HepG2 (cell line): ENCODE results near the gene IL18R1. TPM values are rescaled to one million over a fixed set of nuclear protein-coding genes. Genes with fewer than 3 reads are reported as not detected.

ENCODE experiments used
- ATAC-seq: fragments of 200-7000 bp; cut with Tn5 transposase; 3 replicates; pipeline ENCODE4 v1.9.1; 2020; ENCODE audit warnings: mild to moderate bottlenecking, moderate library complexity
- BruUV-seq: library from RNA; stranded (reverse); fragments of 400-500 nt; replicated peaks from 2 replicates; lab custom pipeline; 2021; lab: Mats Ljungman, UMichigan
- CTCF ChIA-PET: fragments of 300-600 bp; formaldehyde crosslinking; extraction: SDS; loops from one replicate; lab custom pipeline; 2021; ENCODE audit warnings: low total read pairs, inconsistent platforms, low intra/inter-chr PET ratio; lab: Yijun Ruan, JAX
- POLR2A ChIA-PET: fragments of 350-600 bp; sonication (Branson Sonifier 250); formaldehyde crosslinking; loops from one replicate; lab custom pipeline; 2020; ENCODE audit warnings: antibody characterized with exemption, inconsistent platforms; lab: Yijun Ruan, JAX
- DNase-seq: peaks from one replicate; pipeline ENCODE4 v3.0.0-alpha.2; 2015; ENCODE audit warnings: low spot score
- FAIRE-seq: peaks from 3 replicates; lab custom pipeline; 2011; peaks lifted over from hg19 to GRCh38; lab: Jason Lieb, UNC
- H2AFZ ChIP-seq: one replicate; pipeline ENCODE4 v1.6.1; 2011; ENCODE audit warnings: low read length, inconsistent platforms
- H3K27ac ChIP-seq: fragments of 300-600 bp; 3 replicates; pipeline ENCODE4 v1.8.0; 2011; ENCODE audit warnings: mixed run types, mild to moderate bottlenecking, mixed read lengths, low read length, inconsistent platforms; ENCODE audit not compliant: insufficient read depth; ENCODE audit errors: extremely low read length
- H3K27me3 ChIP-seq, 2 experiments: fragments of 200-600 bp in 1 of 2; 2 replicates in 1 of 2; 3 replicates in 1 of 2; pipeline versions ENCODE4 v1.6.0 to v1.8.0; 2011; ENCODE audit warnings: low read length in 2 of 2, mild to moderate bottlenecking in 2 of 2, moderate library complexity in 2 of 2, inconsistent platforms in 1 of 2; ENCODE audit not compliant: insufficient read depth in 2 of 2, control insufficient read depth in 1 of 2
- H3K36me3 ChIP-seq, 2 experiments: fragments of 200-600 bp in 1 of 2; replicated peaks in 1 of 2; 2 replicates in 1 of 2; 3 replicates in 1 of 2; pipeline versions ENCODE4 v1.5.1 to v1.8.0; 2011; ENCODE audit warnings: low read length in 2 of 2, inconsistent platforms in 1 of 2; ENCODE audit not compliant: insufficient read depth in 2 of 2, control insufficient read depth in 1 of 2
- H3K4me1 ChIP-seq: 2 replicates; pipeline ENCODE4 v1.5.1; 2012; ENCODE audit warnings: low read length, inconsistent platforms; ENCODE audit not compliant: insufficient read depth
- H3K4me2 ChIP-seq: 2 replicates; pipeline ENCODE4 v1.6.0; 2011; ENCODE audit warnings: low read depth, low read length, inconsistent platforms
- H3K4me3 ChIP-seq, 3 experiments: fragments of 200-600 bp in 1 of 3; sonication (generic), shearing (Covaris generic) in 1 of 3; replicated peaks in 1 of 3; 2 replicates each; pipeline ENCODE4 v1.5.1; 2011 to 2016; ENCODE audit warnings: low read length in 3 of 3, inconsistent platforms in 2 of 3, low read depth in 2 of 3, mild to moderate bottlenecking in 2 of 3, control low read depth in 1 of 3, mixed read lengths in 1 of 3; ENCODE audit not compliant: insufficient read depth in 1 of 3
- H3K79me2 ChIP-seq: one replicate; pipeline ENCODE4 v1.6.1; 2011; ENCODE audit warnings: low read length, inconsistent platforms; ENCODE audit not compliant: insufficient read depth
- H3K9ac ChIP-seq: 2 replicates; pipeline ENCODE4 v1.6.0; 2011; ENCODE audit warnings: mild to moderate bottlenecking, low read depth, low read length, inconsistent platforms; ENCODE audit not compliant: insufficient read depth
- H3K9me3 ChIP-seq: 2 replicates; pipeline ENCODE4 v1.5.1; 2012; ENCODE audit warnings: mild to moderate bottlenecking, low read length
- H4K20me1 ChIP-seq: 2 replicates; pipeline ENCODE4 v1.6.0; 2011; ENCODE audit warnings: inconsistent platforms, mild to moderate bottlenecking, low read length, moderate library complexity; ENCODE audit not compliant: insufficient read depth
- CTCF ChIP-seq: sonication (generic); formaldehyde crosslinking; IDR thresholded peaks from 2 replicates; pipeline ENCODE4 v1.5.0; 2020; ENCODE audit warnings: mild to moderate bottlenecking, missing genetic modification reagents, moderate library complexity
- HNF1A ChIP-seq, 2 experiments: sonication (generic) in 1 of 2; formaldehyde crosslinking in 1 of 2; IDR thresholded peaks; 2 replicates each; pipeline versions ENCODE4 v1.4.0 to v1.6.1; 2016 to 2020; ENCODE audit warnings: borderline replicate concordance in 1 of 2, low read depth in 1 of 2, mild to moderate bottlenecking in 1 of 2, missing genetic modification reagents in 1 of 2
- PBX2 ChIP-seq: IDR thresholded peaks from 2 replicates; pipeline ENCODE4 v1.6.1; 2016; ENCODE audit warnings: control low read depth
- RAD21 ChIP-seq: fragments of 450-650 bp; formaldehyde crosslinking; IDR thresholded peaks from 2 replicates; pipeline ENCODE4 v1.5.0; 2020; ENCODE audit warnings: mild to moderate bottlenecking
- SMC3 ChIP-seq: IDR thresholded peaks from 2 replicates; pipeline ENCODE4 v1.6.1; 2011; ENCODE audit warnings: low read length, improper control_type of control experiment
- STAG1 ChIP-seq: sonication (generic); formaldehyde crosslinking; IDR thresholded peaks from 2 replicates; pipeline ENCODE4 v1.4.0; 2020; ENCODE audit warnings: missing genetic modification reagents
- ZKSCAN8 ChIP-seq: IDR thresholded peaks from 2 replicates; pipeline ENCODE4 v1.6.1; 2016; ENCODE audit warnings: borderline replicate concordance, missing genetic modification reagents, missing compliant biosample characterization
- ZNF138 ChIP-seq: sonication (generic); formaldehyde crosslinking; IDR thresholded peaks from 2 replicates; pipeline ENCODE4 v1.5.0; 2020; ENCODE audit warnings: mild to moderate bottlenecking, low read depth, missing genetic modification reagents
- WGBS: methylation state at CpG from one replicate; pipeline ENCODE4 v1.1.6; 2017; ENCODE audit warnings: low lambda C conversion rate; 5-methylcytosine and 5-hydroxymethylcytosine counted together
- in situ Hi-C: cut with HindIII; loops from 2 replicates; pipeline ENCODE4 v1.10.0; 2017; ENCODE audit warnings: low pct_unique_long_range_greater_than_20kb; ENCODE audit not compliant: extremely low pct_ligation_motif_present
- intact Hi-C: fragments of 100-400 bp; cut with micrococcal nuclease; formaldehyde crosslinking; loops from one replicate; pipeline ENCODE4 v1.10.0; 2022; ENCODE audit not compliant: unreplicated experiment
- polyA plus RNA-seq, 8 experiments: library from polyadenylated mRNA; depleted of rRNA in 3 of 8; stranded (reverse) in 7 of 8; unstranded in 1 of 8; fragments of >200 nt; fragmentation: Illumina TruSeq in 4 of 8; extraction: Trizol in 4 of 8; gene quantifications; 2 replicates each; pipeline versions ENCODE4 v1.2.1 to v1.2.3, GENCODE V29; 2011 to 2016; ENCODE audit warnings: low read depth in 4 of 8, missing spikeins in 1 of 8, mixed read lengths in 1 of 8; ENCODE audit not compliant: insufficient read depth in 1 of 8
- total RNA-seq, 5 experiments: library from RNA; depleted of rRNA; stranded (reverse); fragments of >200 nt; fragmentation: Illumina TruSeq; extraction: Trizol; gene quantifications; 2 replicates each; pipeline ENCODE4 v1.2.3, GENCODE V29; 2016; ENCODE audit warnings: low read depth in 1 of 5

IL18R1 gene
- total and polyA plus RNA-seq, 2 of the 13 experiments (the other 11 are each of a cell fraction or from before 2014, with no cell fraction given) = 0.01 to 0.04 TPM

GRCh38 chr2:102442967-102443828 is 87.6 kb downstream of the IL18R1 start:
- peak; percentile 81 for TF ChIP-seq STAG1 (CRISPR knock-in tag)
- no peak for TF ChIP-seq ZNF138 (CRISPR knock-in tag)
- TF ChIP-seq PBX2 = no peak
- peak; percentile 72 for TF ChIP-seq SMC3
- peak; percentile 63; the same call in 1 of the 2 replicates for TF ChIP-seq ZKSCAN8 (CRISPR knock-in tag)
- TF ChIP-seq CTCF (CRISPR knock-in tag) = peak; percentile 76
- TF ChIP-seq RAD21 = 0 out of 2 replicates have a peak, but pooled peaks have one; percentile 34
- TF ChIP-seq HNF1A (IDR thresholded peaks at IDR 0.05; ENCODE audit: low read depth) = 0 out of 2 replicates have a peak, but pooled peaks have one; percentile 15
- no peak for TF ChIP-seq HNF1A (CRISPR knock-in tag; IDR thresholded peaks at IDR 0.05; ENCODE audit: borderline replicate concordance)

More at GRCh38 chr2:102442967-102443828, 87.6 kb downstream of the IL18R1 start:
- ChIA-PET POLR2A (no interaction called here), CTCF (interaction anchor here (1.2 to 1.5 kb wide), 3 partner anchors 422 to 559 kb away, joined by 4 to 6 read pairs (median 5); no protein-coding TSS in a partner anchor)
- ATAC-seq (peak; percentile 83), DNase-seq (peak; percentile 30), FAIRE-seq (peak; percentile 76)
- Histone ChIP-seq H3K27me3 (peaks cover 0 to 14% of the 10 kb centered on the region in 2 experiments; a peak in 1 of 5 replicates), H2AFZ (no peak overlapping the region), H3K9ac (no peak overlapping the region), H3K4me2 (no peak overlapping the region), H3K4me3 (no peak overlapping the region), H3K79me2 (no peaks in the 10 kb centered on the region), H3K27ac (no peak overlapping the region), H3K4me1 (no peaks in the 10 kb centered on the region), H4K20me1 (no peaks in the 10 kb centered on the region), H3K36me3 (no peaks in the 10 kb centered on the region), H3K9me3 (no peaks in the 10 kb centered on the region)
- WGBS = 14% methylated on average over 13 of the region's 13 CpGs
- in situ Hi-C loops = loop anchor here (5.0 kb wide), 1 partner anchor 191 kb away; no protein-coding TSS in a partner anchor
- no TSS peak for BruUV-seq
- intact Hi-C loops = loop anchor here (2.0 to 10.0 kb wide), 4 partner anchors 88 to 1028 kb away; partner anchors contain the start of gene IL18R1
